CD4-positive, alpha-beta T cell (primary cell): Measurements from ENCODE around the gene FAM193B. TPM values are rescaled to one million over a fixed set of nuclear protein-coding genes. Genes with fewer than 3 reads are reported as not detected.
A peak's percentile ranks its signal among the peaks of the same experiment; 100 is the strongest.

Experiments
- ATAC-seq: fragments of 200-7000 bp; cut with Tn5 transposase; one replicate; pipeline ENCODE4 v1.10.0; 2022; ENCODE audit warnings: mild to moderate bottlenecking; ENCODE audit not compliant: poor library complexity
- CTCF ChIA-PET: fragments of 350-600 bp; sonication (Branson Sonifier 250); formaldehyde crosslinking; loops from one replicate; lab custom pipeline; 2021; ENCODE audit warnings: antibody characterized with exemption, inconsistent platforms; lab: Charles Lee
- POLR2A ChIA-PET: fragments of 350-600 bp; sonication (Branson Sonifier 250); formaldehyde crosslinking; loops from one replicate; lab custom pipeline; 2021; ENCODE audit warnings: antibody characterized with exemption, inconsistent platforms; lab: Charles Lee
- DNase-seq, 14 experiments: peaks; one replicate each; pipeline ENCODE4 v3.0.0-alpha.2; 2013 to 2020; ENCODE audit warnings: mixed read lengths in 2 of 14
- H3K27ac ChIP-seq, 2 donors: one replicate each; pipeline versions ENCODE4 v1.5.1 to v1.7.0; 2013; ENCODE audit warnings: low read length in 2 of 2, low read depth in 1 of 2, mild to moderate bottlenecking in 1 of 2
- H3K27me3 ChIP-seq, 2 experiments: 1 replicate in 1 of 2; 2 replicates in 1 of 2; pipeline versions ENCODE4 v1.6.1 to v1.7.0; 2013; ENCODE audit warnings: low read length in 2 of 2, control low read depth in 1 of 2, mild to moderate bottlenecking in 1 of 2, moderate library complexity in 1 of 2; ENCODE audit not compliant: insufficient read depth in 2 of 2, control insufficient read depth in 1 of 2
- H3K36me3 ChIP-seq: one replicate; pipeline ENCODE4 v1.6.1; 2013; ENCODE audit warnings: low read length, control low read depth; ENCODE audit not compliant: insufficient read depth
- H3K4me1 ChIP-seq: one replicate; pipeline ENCODE4 v1.6.1; 2013; ENCODE audit warnings: low read length, control low read depth; ENCODE audit not compliant: insufficient read depth
- H3K4me3 ChIP-seq: one replicate; pipeline ENCODE4 v1.5.1; 2013; ENCODE audit warnings: mild to moderate bottlenecking, low read length, moderate library complexity
- H3K9me3 ChIP-seq, 2 experiments: 1 replicate in 1 of 2; 2 replicates in 1 of 2; pipeline versions ENCODE4 v1.6.1 to v1.7.0; 2013; ENCODE audit warnings: low read length in 2 of 2, mild to moderate bottlenecking in 2 of 2, control low read depth in 1 of 2, moderate library complexity in 1 of 2; ENCODE audit not compliant: control insufficient read depth in 1 of 2, insufficient read depth in 1 of 2
- H3K27ac Mint-ChIP-seq: one replicate; pipeline ENCODE4 v1.8.0; 2020; ENCODE audit warnings: mixed read lengths
- H3K27me3 Mint-ChIP-seq: one replicate; pipeline ENCODE4 v1.8.0; 2021; ENCODE audit warnings: mixed read lengths
- H3K36me3 Mint-ChIP-seq: one replicate; pipeline ENCODE4 v1.8.0; 2021; ENCODE audit warnings: low read depth, mixed read lengths
- H3K4me1 Mint-ChIP-seq: one replicate; pipeline ENCODE4 v1.8.0; 2021; ENCODE audit warnings: low read depth, mixed read lengths
- H3K4me3 Mint-ChIP-seq: one replicate; pipeline ENCODE4 v1.8.0; 2020; ENCODE audit warnings: mild to moderate bottlenecking, mixed read lengths
- H3K9me3 Mint-ChIP-seq: one replicate; pipeline ENCODE4 v1.8.0; 2020; ENCODE audit warnings: mixed read lengths
- intact Hi-C, 2 experiments: fragments of 100-400 bp; cut with DNase I in 1 of 2; cut with micrococcal nuclease in 1 of 2; formaldehyde crosslinking; loops; one replicate each; pipeline versions ENCODE4 v1.15.1 to v1.9.0; 2023 to 2025; cut with DNase I, micrococcal nuclease
- total RNA-seq, 174 experiments: library from RNA in 2 of 174; stranded (reverse) in 2 of 174; gene quantifications; one replicate each; pipeline ENCODE4 v1.2.3 and lab custom pipeline; 2021 to 2026
- TF ChIP-seq, protein P1 (sequence below): fragments of 200-600 bp; IDR thresholded peaks from one replicate; pipeline ENCODE4 v1.8.0; 2022; ENCODE audit warnings: antibody characterized with exemption, mild to moderate bottlenecking

Gene FAM193B
- total RNA-seq, 2 experiments from 2014 or later = 150 to 155 TPM

GRCh38 chr5:177508837-177509236 is 45.5 kb downstream of the FAM193B start:
- no peaks in the 10 kb centered on the region for H3K27me3 ChIP-seq
- H3K27ac ChIP-seq = no peak overlapping the region
- ATAC-seq (no peak), DNase-seq (no peak)
- H3K27ac Mint-ChIP-seq = no peak overlapping the region
- TF ChIP-seq, protein P1, sequence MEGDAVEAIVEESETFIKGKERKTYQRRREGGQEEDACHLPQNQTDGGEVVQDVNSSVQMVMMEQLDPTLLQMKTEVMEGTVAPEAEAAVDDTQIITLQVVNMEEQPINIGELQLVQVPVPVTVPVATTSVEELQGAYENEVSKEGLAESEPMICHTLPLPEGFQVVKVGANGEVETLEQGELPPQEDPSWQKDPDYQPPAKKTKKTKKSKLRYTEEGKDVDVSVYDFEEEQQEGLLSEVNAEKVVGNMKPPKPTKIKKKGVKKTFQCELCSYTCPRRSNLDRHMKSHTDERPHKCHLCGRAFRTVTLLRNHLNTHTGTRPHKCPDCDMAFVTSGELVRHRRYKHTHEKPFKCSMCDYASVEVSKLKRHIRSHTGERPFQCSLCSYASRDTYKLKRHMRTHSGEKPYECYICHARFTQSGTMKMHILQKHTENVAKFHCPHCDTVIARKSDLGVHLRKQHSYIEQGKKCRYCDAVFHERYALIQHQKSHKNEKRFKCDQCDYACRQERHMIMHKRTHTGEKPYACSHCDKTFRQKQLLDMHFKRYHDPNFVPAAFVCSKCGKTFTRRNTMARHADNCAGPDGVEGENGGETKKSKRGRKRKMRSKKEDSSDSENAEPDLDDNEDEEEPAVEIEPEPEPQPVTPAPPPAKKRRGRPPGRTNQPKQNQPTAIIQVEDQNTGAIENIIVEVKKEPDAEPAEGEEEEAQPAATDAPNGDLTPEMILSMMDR = no peak
- H3K9me3 ChIP-seq = no peaks in the 10 kb centered on the region
- intact Hi-C loops = no loop called here
- peaks cover 17% of the 10 kb centered on the region for H3K4me1 ChIP-seq
- H3K4me1 Mint-ChIP-seq = no peaks in the 10 kb centered on the region
- H3K36me3 ChIP-seq = peaks cover 35% of the 10 kb centered on the region
- peak overlapping the region; percentile 42 for H3K4me3 ChIP-seq
- peaks cover 31% of the 10 kb centered on the region for H3K36me3 Mint-ChIP-seq
- no peaks in the 10 kb centered on the region for H3K27me3 Mint-ChIP-seq
- POLR2A ChIA-PET = interaction anchor here (1.9 kb wide), 1 partner anchor 30 kb away, joined by 5 read pairs; no protein-coding TSS in a partner anchor
- H3K9me3 Mint-ChIP-seq = no peaks in the 10 kb centered on the region
- H3K4me3 Mint-ChIP-seq = no peak overlapping the region
- CTCF ChIA-PET = interaction anchor here (1.0 kb wide), 1 partner anchor 104 kb away, joined by 3 read pairs; no protein-coding TSS in a partner anchor

- DNase-seq = peak in 1 of 14 experiments; percentile 30
- Histone ChIP-seq H3K9me3 (no peaks in the 10 kb centered on the region), H3K27me3 (no peaks in the 10 kb centered on the region), H3K4me3 (peak overlapping the region; percentile 42), H3K36me3 (peaks cover 29% of the 10 kb centered on the region), H3K27ac (no peak overlapping the region), H3K4me1 (peaks cover 17% of the 10 kb centered on the region)
- ATAC-seq = no peak
- H3K36me3 Mint-ChIP-seq = peaks cover 25% of the 10 kb centered on the region
- no peaks in the 10 kb centered on the region for H3K4me1 Mint-ChIP-seq
- H3K4me3 Mint-ChIP-seq = no peak overlapping the region
- no peaks in the 10 kb centered on the region for H3K27me3 Mint-ChIP-seq
- intact Hi-C loops = no loop called here
- H3K9me3 Mint-ChIP-seq = no peaks in the 10 kb centered on the region
- POLR2A ChIA-PET = interaction anchor here (1.9 kb wide), 1 partner anchor 29 kb away, joined by 5 read pairs; no protein-coding TSS in a partner anchor
- TF ChIP-seq, protein P1 = no peak
- no peak overlapping the region for H3K27ac Mint-ChIP-seq
- CTCF ChIA-PET = interaction anchor here (1.0 kb wide), 1 partner anchor 104 kb away, joined by 3 read pairs; no protein-coding TSS in a partner anchor
These were observed 46.1 kb downstream of the FAM193B start for GRCh38 chr5:177508221-177508611.

DNA sequence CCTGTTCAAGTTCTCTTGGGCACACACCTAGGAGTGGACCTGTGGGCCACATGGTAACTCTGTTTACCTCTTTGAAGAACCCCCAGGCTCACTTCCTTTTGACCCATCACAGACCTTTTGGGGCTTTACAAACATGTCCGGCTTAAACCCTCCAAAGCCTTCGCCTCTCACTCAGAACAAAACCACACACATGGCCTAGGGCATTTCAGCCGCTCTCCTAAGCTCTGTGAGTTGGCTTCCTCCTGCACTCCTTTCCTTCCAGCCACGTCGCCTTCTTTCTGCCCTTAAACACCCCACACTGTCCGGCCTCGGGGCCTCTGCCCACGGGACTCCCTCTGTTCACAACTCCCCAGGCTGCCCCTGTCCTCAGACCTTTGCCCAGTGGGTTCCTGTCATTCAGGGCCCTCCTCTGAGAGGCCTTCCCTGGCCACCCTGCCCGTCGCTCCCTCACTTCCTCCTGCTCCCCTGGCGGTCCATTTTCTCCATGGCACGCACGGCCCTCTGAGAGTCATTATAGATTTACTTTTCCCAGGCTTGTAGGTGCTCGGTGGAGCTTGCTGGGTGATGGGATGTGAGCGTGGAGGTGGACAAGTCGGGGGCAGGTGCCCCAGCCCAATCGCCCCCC is 46.7 kb downstream of the FAM193B start:
- H3K9me3 ChIP-seq = no peaks in the 10 kb centered on the region
- ATAC-seq (no peak), DNase-seq (peak in 1 of 14 experiments; percentile 35)
- Mint-ChIP-seq H3K4me1 (no peaks in the 10 kb centered on the region), H3K27me3 (no peaks in the 10 kb centered on the region), H3K36me3 (peaks cover 20% of the 10 kb centered on the region), H3K4me3 (no peak overlapping the region), H3K27ac (no peak overlapping the region), H3K9me3 (no peaks in the 10 kb centered on the region)
- no peaks in the 10 kb centered on the region for H3K27me3 ChIP-seq
- peaks cover 24% of the 10 kb centered on the region for H3K36me3 ChIP-seq
- peak overlapping the region; percentile 42 for H3K4me3 ChIP-seq
- POLR2A ChIA-PET = interaction anchor here (1.9 kb wide), 1 partner anchor 29 kb away, joined by 5 read pairs; no protein-coding TSS in a partner anchor
- no peak overlapping the region for H3K27ac ChIP-seq
- intact Hi-C loops = no loop called here
- TF ChIP-seq, protein P1 = no peak
- CTCF ChIA-PET = no interaction called here
- H3K4me1 ChIP-seq = peaks cover 17% of the 10 kb centered on the region
